ENCODE measurements around the gene SECISBP2L. TPM values are rescaled to one million over a fixed set of nuclear protein-coding genes. Genes with fewer than 3 reads are reported as not detected.
A peak's percentile ranks its signal among the peaks of the same experiment; 100 is the strongest.
"Not testable (repeated sequence)": the region's sequence is repeated elsewhere in the genome, so short reads cannot be mapped to it uniquely, and the experiment has no call there.

The SECISBP2L gene, protein sequence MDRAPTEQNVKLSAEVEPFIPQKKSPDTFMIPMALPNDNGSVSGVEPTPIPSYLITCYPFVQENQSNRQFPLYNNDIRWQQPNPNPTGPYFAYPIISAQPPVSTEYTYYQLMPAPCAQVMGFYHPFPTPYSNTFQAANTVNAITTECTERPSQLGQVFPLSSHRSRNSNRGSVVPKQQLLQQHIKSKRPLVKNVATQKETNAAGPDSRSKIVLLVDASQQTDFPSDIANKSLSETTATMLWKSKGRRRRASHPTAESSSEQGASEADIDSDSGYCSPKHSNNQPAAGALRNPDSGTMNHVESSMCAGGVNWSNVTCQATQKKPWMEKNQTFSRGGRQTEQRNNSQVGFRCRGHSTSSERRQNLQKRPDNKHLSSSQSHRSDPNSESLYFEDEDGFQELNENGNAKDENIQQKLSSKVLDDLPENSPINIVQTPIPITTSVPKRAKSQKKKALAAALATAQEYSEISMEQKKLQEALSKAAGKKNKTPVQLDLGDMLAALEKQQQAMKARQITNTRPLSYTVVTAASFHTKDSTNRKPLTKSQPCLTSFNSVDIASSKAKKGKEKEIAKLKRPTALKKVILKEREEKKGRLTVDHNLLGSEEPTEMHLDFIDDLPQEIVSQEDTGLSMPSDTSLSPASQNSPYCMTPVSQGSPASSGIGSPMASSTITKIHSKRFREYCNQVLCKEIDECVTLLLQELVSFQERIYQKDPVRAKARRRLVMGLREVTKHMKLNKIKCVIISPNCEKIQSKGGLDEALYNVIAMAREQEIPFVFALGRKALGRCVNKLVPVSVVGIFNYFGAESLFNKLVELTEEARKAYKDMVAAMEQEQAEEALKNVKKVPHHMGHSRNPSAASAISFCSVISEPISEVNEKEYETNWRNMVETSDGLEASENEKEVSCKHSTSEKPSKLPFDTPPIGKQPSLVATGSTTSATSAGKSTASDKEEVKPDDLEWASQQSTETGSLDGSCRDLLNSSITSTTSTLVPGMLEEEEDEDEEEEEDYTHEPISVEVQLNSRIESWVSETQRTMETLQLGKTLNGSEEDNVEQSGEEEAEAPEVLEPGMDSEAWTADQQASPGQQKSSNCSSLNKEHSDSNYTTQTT
- 29.6 TPM for polyA plus RNA-seq (ENCODE audit: insufficient read length)

DNA sequence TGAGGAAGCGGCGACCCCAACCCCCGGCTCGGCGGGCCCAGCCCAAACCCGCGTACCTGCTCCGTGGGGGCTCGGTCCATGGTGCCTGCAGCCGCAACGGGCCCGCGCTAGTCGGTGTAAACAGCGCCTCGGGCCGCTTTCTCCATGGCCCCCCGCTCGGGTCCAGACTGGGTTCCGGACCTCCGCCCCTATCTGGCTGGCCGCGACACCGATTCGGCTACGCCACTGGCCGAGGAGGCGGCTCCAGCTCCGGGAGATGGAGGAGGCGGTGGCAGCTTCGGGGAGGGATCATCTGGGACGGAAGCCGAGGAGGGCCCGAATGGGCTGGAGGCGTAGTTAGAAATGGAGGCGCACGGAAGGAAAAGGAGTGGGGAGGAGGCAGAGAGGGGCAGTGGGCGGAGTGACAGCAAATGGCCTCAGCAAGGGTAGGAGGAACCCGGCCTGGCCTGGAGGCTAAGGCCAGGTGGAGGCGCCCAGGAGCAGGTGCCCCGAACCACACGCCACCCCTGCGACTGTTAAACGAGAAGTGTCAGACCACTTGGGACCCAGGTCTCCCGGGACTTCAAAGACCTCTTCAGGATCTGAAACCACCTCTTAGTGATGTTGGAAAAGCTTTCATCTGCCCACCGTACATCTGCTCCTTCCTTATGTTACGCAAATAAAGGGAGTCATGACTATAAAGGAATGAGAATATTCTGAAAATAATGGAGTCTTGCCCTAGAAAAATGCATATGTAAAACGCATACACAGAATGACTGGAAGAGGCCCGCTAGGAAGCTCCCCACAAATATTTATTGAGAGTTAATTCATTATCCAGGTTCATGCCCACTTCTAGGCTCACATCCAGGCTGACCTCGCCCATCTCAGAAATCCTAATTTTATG, at the start of gene SECISBP2L:
TSS of gene SECISBP2L (minus strand) at position 227 of the 883 bp plus-strand sequence. CDS start at position 80, 147 bp downstream.
- peak; percentile 97 for DNase-seq

DNA sequence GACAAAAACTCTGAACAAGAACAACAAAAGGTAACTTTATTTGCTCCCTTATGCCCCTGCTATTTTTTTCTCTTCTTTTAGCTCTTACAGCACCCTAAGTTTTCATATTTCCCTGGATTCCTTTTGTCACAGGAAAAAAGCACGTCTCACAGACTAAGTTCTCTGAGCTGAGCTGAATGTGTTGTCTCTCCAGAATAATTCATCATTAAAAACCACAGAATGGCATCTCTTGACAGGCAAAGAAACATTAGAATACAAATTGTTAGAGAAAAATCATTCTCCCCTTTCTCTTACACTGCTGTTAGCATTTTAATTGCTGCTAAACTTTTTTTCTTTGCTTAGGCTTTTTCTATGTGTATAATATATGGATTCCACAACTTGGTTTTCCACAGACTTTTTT, 48.7 kb upstream of the SECISBP2L start:
- no peak for DNase-seq

DNA sequence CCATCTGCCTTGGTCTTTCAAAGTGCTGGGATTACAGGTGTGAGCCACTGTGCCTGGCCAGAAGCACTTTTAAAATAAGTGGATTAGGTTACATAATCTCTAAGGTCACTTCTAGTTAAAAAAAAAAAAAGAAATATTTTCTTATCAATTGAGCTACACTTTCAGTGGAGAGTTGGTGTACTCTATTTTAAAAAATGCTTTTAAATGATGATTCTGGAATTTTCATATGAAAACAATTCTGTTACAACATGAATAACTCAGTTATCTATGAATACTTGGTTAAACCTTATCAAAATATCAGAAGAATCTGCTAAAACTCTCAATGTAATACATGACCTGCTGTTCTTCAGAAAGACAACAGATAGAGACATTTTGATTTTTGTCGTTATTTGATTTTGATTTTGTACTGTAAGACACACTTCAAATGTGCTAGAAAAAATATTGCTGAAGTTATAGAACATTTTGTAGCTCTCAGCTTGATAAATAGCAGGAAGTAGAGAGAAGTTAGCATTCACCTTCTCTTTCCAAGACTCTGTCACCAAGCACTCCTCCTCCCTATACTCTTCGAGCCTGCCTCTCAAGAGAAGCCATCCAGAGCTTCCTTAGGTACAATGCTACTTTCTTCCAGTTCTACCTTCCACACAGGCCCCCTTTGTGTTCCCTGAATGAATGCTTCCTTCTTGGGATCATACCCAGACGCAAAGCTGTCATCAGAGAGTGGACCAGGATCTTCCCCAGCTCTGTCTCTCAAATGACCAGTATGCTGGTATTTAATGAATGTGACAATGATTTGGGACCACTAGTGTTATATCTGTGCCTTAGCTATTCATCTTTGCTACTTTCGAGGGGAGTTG, 47.2 kb upstream of the SECISBP2L start:
- no peak for DNase-seq

- no peak for DNase-seq
Measured at GRCh38 chr15:49088996-49089395, 42.8 kb upstream of the SECISBP2L start.

DNA sequence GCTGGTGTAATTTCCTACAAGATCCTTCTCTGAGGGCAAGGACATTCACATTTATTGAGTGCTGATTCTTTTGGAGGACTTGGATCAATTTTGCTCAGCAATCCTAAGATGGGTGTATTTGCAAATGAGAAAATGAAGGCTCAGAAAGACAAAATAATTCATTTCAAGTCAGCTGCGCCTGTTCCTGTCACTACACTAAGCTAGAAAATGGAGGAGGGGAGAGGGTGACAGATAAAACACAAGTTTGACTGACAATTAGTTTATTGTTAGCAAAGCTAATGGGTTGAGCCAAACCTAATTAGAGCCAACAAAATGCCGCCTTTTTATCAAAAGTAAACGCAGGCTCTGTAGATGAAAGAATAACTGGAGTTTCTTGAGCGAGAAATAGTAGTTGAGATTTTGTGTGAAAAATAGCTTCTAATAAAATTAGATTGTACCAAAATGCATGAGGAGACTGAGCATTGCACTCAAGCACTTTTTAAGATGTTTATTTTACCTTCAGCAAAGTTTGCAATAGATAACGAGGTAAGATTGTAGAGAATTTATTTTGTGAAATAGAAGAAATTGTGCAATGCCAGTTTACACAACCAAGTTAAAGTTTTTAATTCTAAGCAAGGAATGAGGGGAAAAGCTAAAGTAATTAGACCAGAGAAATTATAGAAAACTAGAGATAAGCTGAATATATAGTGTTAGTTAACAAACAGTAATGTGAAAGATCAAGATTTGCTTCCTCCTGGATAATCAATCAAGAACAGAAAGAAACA, 39.6 kb upstream of the SECISBP2L start:
- no peak for DNase-seq

GRCh38 chr15:49084285-49084570, 38.0 kb upstream of the SECISBP2L start:
- DNase-seq, result no peak

GRCh38 chr15:49083401-49084284, 37.4 kb upstream of the SECISBP2L start:
- DNase-seq, result no peak

DNA sequence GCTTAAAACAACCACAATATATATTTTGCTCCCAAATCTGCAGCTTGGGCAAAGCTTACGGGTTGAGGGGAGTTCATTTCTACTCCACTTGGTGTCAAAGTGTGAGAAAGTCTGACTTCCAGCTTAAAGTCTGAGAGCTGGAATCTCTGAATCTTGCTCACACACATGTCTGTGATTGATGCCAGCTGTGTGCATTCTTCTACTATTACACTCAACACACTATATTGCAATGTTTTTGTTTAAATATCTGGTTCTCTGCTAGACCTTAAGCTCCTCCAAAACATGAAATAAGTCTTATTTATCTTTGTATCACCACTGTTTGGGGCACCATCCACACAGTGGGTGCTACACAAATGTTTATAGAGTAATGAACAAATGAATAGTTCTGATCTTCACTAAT, 36.7 kb upstream of the SECISBP2L start:
- DNase-seq, result no peak

- no peak for DNase-seq
Measured at GRCh38 chr15:49079340-49080039, 33.2 kb upstream of the SECISBP2L start.

- DNase-seq, result no peak
Measured at GRCh38 chr15:49075881-49076280, 29.6 kb upstream of the SECISBP2L start.

DNA sequence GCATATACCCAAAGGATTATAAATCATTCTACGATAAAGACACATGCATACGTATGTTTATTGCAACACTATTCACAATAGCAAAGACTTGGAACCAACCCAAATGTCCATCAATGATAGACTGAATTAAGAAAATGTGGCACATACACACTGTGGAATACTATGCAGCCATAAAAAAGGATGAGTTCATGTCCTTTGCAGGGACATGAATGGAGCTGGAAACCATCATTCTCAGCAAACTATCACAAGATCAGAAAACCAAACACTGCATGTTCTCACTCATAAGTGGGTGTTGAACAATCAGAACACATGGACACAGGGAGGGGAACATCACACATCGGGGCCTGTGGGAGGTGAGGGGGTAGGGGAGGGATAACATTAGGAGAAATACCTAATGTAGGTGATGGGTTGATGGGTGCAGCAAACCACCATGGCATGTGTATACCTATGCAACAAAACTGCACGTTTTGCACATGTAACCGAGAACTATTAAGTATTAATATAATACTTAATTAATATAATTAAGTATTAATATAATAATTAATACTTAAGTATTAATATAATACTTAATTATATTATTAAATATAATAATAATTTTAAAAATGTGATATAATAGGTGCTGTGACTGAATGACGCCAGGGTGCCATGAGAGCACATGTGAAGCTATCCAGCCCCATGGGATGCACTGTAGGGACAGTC, 28.5 kb upstream of the SECISBP2L start:
- DNase-seq, result not testable (repeated sequence)

DNA sequence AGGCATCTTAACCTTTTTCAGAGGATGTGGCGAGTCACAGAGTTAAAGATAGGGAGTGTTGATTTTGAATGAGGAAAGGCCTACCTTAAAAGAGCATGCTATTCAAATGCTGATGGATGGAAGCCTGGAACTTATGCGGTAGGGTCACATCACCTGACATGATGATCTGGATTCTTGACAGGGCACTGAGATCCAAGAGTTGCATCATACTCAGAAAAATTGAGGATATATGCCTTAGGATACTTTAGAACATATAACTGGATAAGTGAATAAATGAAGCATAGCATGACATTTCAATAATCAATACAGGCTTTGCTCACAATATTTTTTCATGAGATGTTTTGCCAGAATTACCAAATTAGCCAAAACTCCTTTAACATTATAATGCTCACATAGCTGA, 20.1 kb upstream of the SECISBP2L start:
- no peak for DNase-seq

GRCh38 chr15:49064884-49065283, 18.6 kb upstream of the SECISBP2L start:
- no peak for DNase-seq

- no peak for DNase-seq
Measured at GRCh38 chr15:49064281-49064653, 18.0 kb upstream of the SECISBP2L start.

- DNase-seq, result no peak
Measured at GRCh38 chr15:49063402-49064280, 17.4 kb upstream of the SECISBP2L start.

GRCh38 chr15:49062900-49063299, 16.7 kb upstream of the SECISBP2L start:
- DNase-seq, result no peak

Data from hindlimb muscle (tissue), 1 donor.